Heart right ventricle (tissue), 16 donors: Measurements from ENCODE around the gene PRSS8. TPM values are rescaled to one million over a fixed set of nuclear protein-coding genes. Genes with fewer than 3 reads are reported as not detected.
"Not testable (repeated sequence)": the region's sequence is repeated elsewhere in the genome, so short reads cannot be mapped to it uniquely, and the experiment has no call there.

Experiments
- ATAC-seq, 8 donors: fragments of 200-7000 bp; cut with Tn5 transposase; one replicate each; pipeline ENCODE4 v1.9.1; 2020; ENCODE audit warnings: mild to moderate bottlenecking in 8 of 8, moderate library complexity in 8 of 8, moderate number of reproducible peaks in 1 of 8
- DNase-seq, 2 donors: peaks; one replicate each; pipeline ENCODE4 v3.0.0-alpha.2; 2020
- H3K27ac ChIP-seq, 10 donors: fragments of 200-600 bp; sonication (generic) in 2 of 10; one replicate each; pipeline versions ENCODE4 v1.5.0 to v1.8.0; 2020 to 2022; ENCODE audit warnings: mild to moderate bottlenecking in 3 of 10
- H3K27me3 ChIP-seq, 7 donors: fragments of 200-600 bp; one replicate each; pipeline ENCODE4 v1.8.0; 2021 to 2022; ENCODE audit warnings: mild to moderate bottlenecking in 2 of 7
- H3K36me3 ChIP-seq, 9 donors: fragments of 200-600 bp; sonication (generic) in 1 of 9; one replicate each; pipeline versions ENCODE4 v1.5.0 to v1.8.0; 2020 to 2022; ENCODE audit warnings: mild to moderate bottlenecking in 2 of 9
- H3K4me1 ChIP-seq, 9 donors: fragments of 200-600 bp; sonication (generic) in 1 of 9; one replicate each; pipeline versions ENCODE4 v1.5.0 to v1.8.0; 2020 to 2022; ENCODE audit warnings: mild to moderate bottlenecking in 4 of 9
- H3K4me3 ChIP-seq, 10 donors: fragments of 200-600 bp; sonication (generic) in 2 of 10; one replicate each; pipeline versions ENCODE4 v1.5.0 to v1.8.0; 2020 to 2022; ENCODE audit warnings: mild to moderate bottlenecking in 7 of 10, moderate library complexity in 2 of 10
- H3K9me3 ChIP-seq, 11 donors: fragments of 200-600 bp in 10 of 11; sonication (generic) in 2 of 11; one replicate each; pipeline versions ENCODE4 v1.5.0 to v1.8.0; 2013 to 2022; ENCODE audit warnings: mild to moderate bottlenecking in 2 of 11, control low read depth in 1 of 11, moderate library complexity in 1 of 11
- CTCF ChIP-seq, 9 donors: fragments of 200-600 bp; sonication (generic) in 2 of 9; IDR thresholded peaks; one replicate each; pipeline versions ENCODE4 v1.5.0 to v1.8.0; 2021 to 2022; ENCODE audit warnings: antibody characterized with exemption in 9 of 9, mild to moderate bottlenecking in 5 of 9, moderate library complexity in 1 of 9
- WGBS, 2 donors: extraction: QIAGEN DNeasy Blood & Tissue Kit; methylation state at CpG; one replicate each; pipeline ENCODE4 v1.1.7; 2013; ENCODE audit warnings: inconsistent platforms in 1 of 2; 5-methylcytosine and 5-hydroxymethylcytosine counted together
- intact Hi-C, 10 donors: fragments of 100-400 bp; cut with DNase I; formaldehyde crosslinking; loops; one replicate each; pipeline versions ENCODE4 v1.11.1 to v1.14.2; 2022
- polyA plus RNA-seq, 2 donors: library from polyadenylated mRNA; stranded (reverse); fragments of 200-250 nt; gene quantifications; one replicate each; pipeline ENCODE4 v1.2.3, GENCODE V29; 2013
- total RNA-seq, 10 donors: library from RNA; stranded (reverse); fragmentation: NEBNext Ultra II Directional in 3 of 10; extraction: Animal tissue kit (Norgen Biotek cat#: 25700) in 3 of 10; gene quantifications; one replicate each; pipeline versions ENCODE4 v1.2.1 to v1.2.4, GENCODE V29; 2021 to 2023
- donor health status: Arrhythmogenic right ventricular cardiomyopathy.
- donor health status: ischemic (EF 13 %, LVEDD 7.1; RV severe dilation, severe dysfunction).
- donor health status: healthy with polysubstance abuse.
- donor health status: DM: no; HTN: yes; CAD: no.
- donor health status: DM: no; HTN: no; CAD: no.
- donor health status: ischemic (EF 25% LVEDD 6.9; RV normal size, moderate dysfunction).
- donor health status: ischemic (EF 25% LVEDD 5.7; RV mildly dilated, moderate dysfunction).
- donor health status: healthy.
- donor health status: DM: yes; HTN: yes; CAD: no.
- donor health status: Ischemic cardiomyopathy.
- donor health status: ischemic (EF 35%, LVEDD 5.7; RV mildly dilated, moderate dysfunction).
- donor health status: nonischemic (EF 11% LVEDD 7.7; RV severe dilation, severe dysfunction).
- donor health status: DM: yes; HTN: yes; CAD: no.
- donor health status: PGD.
- donor health status: ischemic (EF 29% LVEDD 5.4; RV normal size, mild dysfunction).
- donor health status: nonischemic (EF 23%, LVEDD 6.1; RV moderate dilation, normal function).

PRSS8 gene
- total and polyA plus RNA-seq, 12 donors = 0.09 to 0.57 (median 0.16) TPM; not detected in 7

DNA sequence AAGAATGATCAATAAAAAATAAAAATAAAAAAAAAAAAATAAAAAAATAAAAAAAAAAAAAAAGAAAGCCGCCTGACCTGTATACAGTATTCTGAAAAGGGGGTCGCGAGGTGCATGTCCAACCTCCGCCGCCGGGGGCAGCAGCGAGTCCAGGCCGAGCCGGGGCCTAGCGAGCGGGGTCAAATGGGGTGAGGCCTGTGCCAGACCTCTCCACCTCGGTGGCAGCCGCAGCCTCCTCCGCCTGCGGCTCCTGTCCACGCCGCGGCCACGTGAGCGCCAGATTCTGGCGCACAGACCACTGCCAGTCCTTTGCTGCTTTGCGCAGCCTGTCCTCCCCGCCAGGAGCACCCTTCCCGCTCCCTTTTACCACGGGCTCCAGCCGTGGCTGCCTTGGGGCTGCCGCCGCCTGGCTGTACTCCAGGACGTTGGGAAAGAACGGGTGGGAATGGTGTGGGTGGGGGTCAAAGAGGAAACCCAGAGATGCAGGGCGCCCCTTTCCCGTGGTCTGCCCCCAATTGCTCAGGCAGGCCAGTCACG is 29.8 kb downstream of the PRSS8 start:
- no peaks in the 10 kb centered on the region for H3K9me3 ChIP-seq
- TF ChIP-seq CTCF (IDR thresholded peaks at IDR 0.05) = peak; percentile 78 to 95 (median 84)
- peak; percentile 88 to 92 for DNase-seq
- H3K27ac ChIP-seq = peak overlapping the region in 9 of 10 donors; percentile 39 to 84 (median 74)
- intact Hi-C loops = loop anchor here in 4 of 10 donors (5.0 kb wide), 2 partner anchors 33 to 37 kb away; partner anchors contain the start of genes ZNF646 (in 1 of the 4) and ZNF668 (in 1 of the 4)
- WGBS, 2 donors = 11 to 12% methylated on average over 33 of the region's 33 CpGs
- peak overlapping the region in 7 of 10 donors; percentile 15 to 42 (median 29) for H3K4me3 ChIP-seq
- ATAC-seq = peak; percentile 75 to 92 (median 90)
- no peaks in the 10 kb centered on the region for H3K27me3 ChIP-seq
- peaks cover 7 to 32% (median 14%) of the 10 kb centered on the region in 9 donors for H3K4me1 ChIP-seq
- H3K36me3 ChIP-seq = peaks cover 0 to 16% (median 8%) of the 10 kb centered on the region in 9 donors

DNA sequence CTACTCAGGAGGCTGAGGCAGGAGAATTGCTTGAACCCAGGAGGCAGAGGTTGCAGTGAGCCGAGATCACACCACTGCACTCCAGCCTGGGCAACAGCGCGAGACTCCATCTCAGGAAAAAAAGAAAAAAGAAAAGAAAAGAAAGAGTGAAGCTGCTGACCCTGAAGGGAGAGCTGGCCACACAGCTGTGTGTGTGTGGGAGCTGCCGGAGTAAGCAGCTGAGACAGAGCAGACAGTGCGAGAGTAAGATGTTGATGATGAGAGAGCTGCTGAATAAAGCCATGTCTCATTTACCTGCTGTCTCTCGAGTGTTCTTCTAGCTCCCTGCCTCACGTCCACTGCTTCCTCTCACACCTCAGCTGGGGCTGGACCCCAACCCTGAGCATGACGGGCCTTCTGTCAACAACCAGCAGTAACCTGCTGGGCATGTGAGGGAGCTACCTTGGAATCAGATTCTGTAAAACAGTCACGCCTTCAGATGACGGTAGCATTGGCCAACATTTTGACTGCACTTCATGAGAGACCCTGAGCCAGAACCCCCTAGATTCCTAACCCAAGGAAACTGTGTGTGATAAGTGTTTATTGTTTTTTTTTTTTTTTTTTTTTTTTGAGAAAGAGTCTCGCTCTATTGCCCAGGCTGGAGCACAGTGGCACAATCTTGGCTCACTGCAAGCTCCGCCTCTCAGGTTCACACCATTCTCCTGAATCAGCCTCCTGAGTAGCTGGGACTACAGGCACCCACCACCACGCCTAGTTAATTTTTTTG is 34.5 kb downstream of the PRSS8 start:
- H3K27me3 ChIP-seq, intact Hi-C loops, DNase-seq, H3K27ac ChIP-seq, H3K9me3 ChIP-seq, H3K4me3 ChIP-seq, ATAC-seq, H3K4me1 ChIP-seq, H3K36me3 ChIP-seq: not testable (repeated sequence)
- 70 to 77% methylated on average over 13 of the region's 13 CpGs for WGBS, 2 donors

DNA sequence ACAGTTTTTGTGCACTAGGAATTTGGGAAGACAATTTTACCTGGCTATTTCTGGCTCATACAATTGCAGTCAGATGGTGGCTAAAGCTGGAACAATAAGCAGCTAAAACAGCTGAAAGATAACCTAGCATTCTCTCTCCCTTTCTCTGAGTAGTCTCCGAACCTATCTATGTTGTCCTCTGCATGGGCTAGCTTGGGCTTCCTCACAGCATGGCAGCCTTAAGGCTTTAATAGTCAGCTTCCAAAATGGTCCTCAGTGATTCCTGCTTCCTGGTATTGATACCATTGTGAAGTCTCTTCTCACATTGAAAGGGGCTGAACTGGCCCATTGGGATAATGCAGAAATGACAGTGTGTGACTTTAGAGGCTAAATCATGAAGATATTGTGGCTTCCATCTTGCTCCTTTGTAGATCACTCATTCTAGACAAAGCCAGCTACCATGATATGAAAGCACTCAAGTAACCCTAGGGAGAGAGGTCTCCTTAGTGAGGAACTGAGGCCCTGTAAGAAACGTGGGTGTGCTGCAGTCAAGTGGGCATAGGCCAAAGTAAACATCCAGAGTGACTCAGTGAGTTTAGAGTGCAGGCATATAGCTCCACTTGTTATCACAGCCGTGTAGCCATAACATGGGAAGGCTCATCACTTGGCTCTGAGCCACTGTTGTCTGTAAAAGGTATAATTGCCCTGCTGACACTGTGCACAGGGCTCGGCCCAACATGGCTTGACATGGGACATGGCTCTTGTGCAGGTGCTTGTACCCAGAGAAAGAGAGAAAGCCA is 35.5 kb downstream of the PRSS8 start:
- Histone ChIP-seq H3K27ac (no peak overlapping the region), H3K4me3 (no peak overlapping the region), H3K36me3 (no peaks in the 10 kb centered on the region), H3K27me3 (no peaks in the 10 kb centered on the region), H3K9me3 (peaks cover 0 to 9% (median 0%) of the 10 kb centered on the region in 11 donors), H3K4me1 (peaks cover 0 to 10% (median 6%) of the 10 kb centered on the region in 9 donors)
- DNase-seq (no peak), ATAC-seq (no peak)
- intact Hi-C loops = loop anchor here in 1 of 10 donors (5.0 kb wide), 1 partner anchor 118 kb away; no protein-coding TSS in a partner anchor
- WGBS, 2 donors = 59 to 64% methylated on average over 4 of the region's 4 CpGs
- no peak for TF ChIP-seq CTCF (IDR thresholded peaks at IDR 0.05)

GRCh38 chr16:31094424-31095120 is 41.0 kb downstream of the PRSS8 start, which contains the start of gene VKORC1:
Gene VKORC1, minus strand, starts transcription at chr16:31094797. Its CDS starts 68 bp downstream, at chr16:31094729.
- TF ChIP-seq CTCF (IDR thresholded peaks at IDR 0.05) = peak in 1 of 9 donors; percentile 12
- peaks cover 0 to 30% (median 20%) of the 10 kb centered on the region in 9 donors for H3K4me1 ChIP-seq
- 0 to 1% methylated on average over 69 of the region's 69 CpGs for WGBS, 2 donors
- H3K36me3 ChIP-seq = peaks cover 0 to 30% (median 11%) of the 10 kb centered on the region in 9 donors
- DNase-seq = peak; percentile 93 to 96
- ATAC-seq = peak; percentile 95 to 98 (median 96)
- peak within 1 kb of the TSS; percentile 51 to 93 (median 86) for H3K27ac ChIP-seq
- H3K4me3 ChIP-seq = peak within 1 kb of the TSS; percentile 76 to 98 (median 88)
- H3K27me3 ChIP-seq = no peaks in the 10 kb centered on the region
- intact Hi-C loops = loop anchor here in 4 of 10 donors (1.0 to 5.0 kb wide), 6 partner anchors 20 to 112 kb away; partner anchors contain the start of genes HSD3B7 (in 2 of the 4), STX4 (in 1 of the 4), ZNF646 (in 1 of the 4) and ZNF668 (in 1 of the 4)
- peaks cover 0 to 2% (median 0%) of the 10 kb centered on the region in 11 donors for H3K9me3 ChIP-seq
